Astrocyte of the cerebellum (primary cell): Measurements from ENCODE around the gene HGF.

Experiments used
- DNase-seq: peaks from one replicate; pipeline ENCODE4 v3.0.0-alpha.2; 2011; ENCODE audit warnings: low read depth
- H3K4me3 ChIP-seq: 2 replicates; pipeline ENCODE4 v1.5.1; 2011; ENCODE audit warnings: mild to moderate bottlenecking, low read depth, low read length, moderate library complexity
- in situ Hi-C: cut with HindIII; loops from 2 replicates; pipeline ENCODE4 v1.10.0; 2017; ENCODE audit warnings: low sequenced_read_pairs
- TF ChIP-seq, protein P1 (sequence below): IDR thresholded peaks from 2 replicates; pipeline ENCODE4 v1.5.1; 2012; ENCODE audit warnings: low read length, low read depth, moderate library complexity, mild to moderate bottlenecking; ENCODE audit errors: missing control alignments

Gene HGF

DNA sequence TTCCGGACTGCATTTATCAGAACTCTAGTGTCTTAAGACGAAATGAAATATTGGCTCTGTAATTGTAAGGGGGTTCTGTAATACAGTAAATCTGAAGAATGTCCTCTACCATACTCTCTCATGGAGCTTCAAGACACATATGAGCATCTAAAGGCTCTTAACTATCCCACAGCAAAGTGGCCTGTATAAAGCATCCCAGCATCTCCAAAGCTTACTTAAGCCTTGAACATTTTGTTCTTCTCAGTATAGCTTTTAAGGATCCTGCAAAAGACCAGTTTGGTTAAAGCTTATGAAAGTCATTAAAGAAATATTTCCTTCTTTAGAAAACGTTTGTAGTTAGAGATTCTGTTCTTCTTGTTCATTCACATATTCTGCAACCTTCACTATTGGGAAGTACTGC lies 75.1 kb downstream of the HGF start:
- DNase-seq: no peak
- TF ChIP-seq, protein P1, sequence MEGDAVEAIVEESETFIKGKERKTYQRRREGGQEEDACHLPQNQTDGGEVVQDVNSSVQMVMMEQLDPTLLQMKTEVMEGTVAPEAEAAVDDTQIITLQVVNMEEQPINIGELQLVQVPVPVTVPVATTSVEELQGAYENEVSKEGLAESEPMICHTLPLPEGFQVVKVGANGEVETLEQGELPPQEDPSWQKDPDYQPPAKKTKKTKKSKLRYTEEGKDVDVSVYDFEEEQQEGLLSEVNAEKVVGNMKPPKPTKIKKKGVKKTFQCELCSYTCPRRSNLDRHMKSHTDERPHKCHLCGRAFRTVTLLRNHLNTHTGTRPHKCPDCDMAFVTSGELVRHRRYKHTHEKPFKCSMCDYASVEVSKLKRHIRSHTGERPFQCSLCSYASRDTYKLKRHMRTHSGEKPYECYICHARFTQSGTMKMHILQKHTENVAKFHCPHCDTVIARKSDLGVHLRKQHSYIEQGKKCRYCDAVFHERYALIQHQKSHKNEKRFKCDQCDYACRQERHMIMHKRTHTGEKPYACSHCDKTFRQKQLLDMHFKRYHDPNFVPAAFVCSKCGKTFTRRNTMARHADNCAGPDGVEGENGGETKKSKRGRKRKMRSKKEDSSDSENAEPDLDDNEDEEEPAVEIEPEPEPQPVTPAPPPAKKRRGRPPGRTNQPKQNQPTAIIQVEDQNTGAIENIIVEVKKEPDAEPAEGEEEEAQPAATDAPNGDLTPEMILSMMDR: no peak
- in situ Hi-C loops: no loop called here
- H3K4me3 ChIP-seq: no peak overlapping the region

DNA sequence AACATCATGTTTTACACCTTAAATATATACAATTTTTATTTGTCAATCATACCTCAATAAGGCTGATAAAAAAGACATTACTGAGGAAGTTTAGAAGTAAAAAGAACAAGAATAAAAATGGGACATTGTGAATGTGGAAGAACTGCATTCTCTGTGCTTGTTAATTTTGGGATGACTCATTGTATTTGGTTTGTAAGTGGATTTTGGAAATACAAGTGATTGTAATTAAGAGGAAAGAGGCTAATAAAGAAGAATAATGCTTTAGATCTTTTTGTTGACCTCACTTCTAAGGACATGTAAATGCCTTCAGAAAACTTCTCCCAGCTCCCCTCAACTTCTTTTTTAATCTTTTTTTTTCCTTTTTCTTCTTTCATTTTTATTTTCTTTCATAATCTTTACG lies 76.0 kb downstream of the HGF start:
- no peak for DNase-seq
- TF ChIP-seq, protein P1: no peak
- H3K4me3 ChIP-seq: no peak overlapping the region
- in situ Hi-C loops: no loop called here

DNA sequence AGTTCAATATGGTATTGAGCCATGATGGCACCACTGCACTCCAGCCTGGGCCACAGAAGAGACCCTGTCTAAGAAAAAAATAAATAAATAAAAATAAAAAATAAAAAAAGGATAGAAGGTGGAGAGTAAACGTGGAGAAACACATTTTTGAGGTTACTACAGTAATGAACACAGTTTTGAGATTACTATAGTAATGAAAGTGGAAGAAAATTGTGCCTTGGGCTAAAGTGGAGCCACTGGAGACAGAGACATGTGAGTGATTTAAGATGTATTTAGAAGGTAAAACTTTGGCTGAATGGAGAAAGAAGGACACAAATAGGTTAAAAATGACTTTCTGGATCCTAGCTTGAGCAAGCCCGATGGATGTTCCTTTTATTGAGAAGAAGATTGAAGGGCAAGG lies 76.8 kb downstream of the HGF start:
- in situ Hi-C loops: no loop called here
- no peak overlapping the region for H3K4me3 ChIP-seq
- TF ChIP-seq, protein P1: no peak
- DNase-seq: no peak

DNA sequence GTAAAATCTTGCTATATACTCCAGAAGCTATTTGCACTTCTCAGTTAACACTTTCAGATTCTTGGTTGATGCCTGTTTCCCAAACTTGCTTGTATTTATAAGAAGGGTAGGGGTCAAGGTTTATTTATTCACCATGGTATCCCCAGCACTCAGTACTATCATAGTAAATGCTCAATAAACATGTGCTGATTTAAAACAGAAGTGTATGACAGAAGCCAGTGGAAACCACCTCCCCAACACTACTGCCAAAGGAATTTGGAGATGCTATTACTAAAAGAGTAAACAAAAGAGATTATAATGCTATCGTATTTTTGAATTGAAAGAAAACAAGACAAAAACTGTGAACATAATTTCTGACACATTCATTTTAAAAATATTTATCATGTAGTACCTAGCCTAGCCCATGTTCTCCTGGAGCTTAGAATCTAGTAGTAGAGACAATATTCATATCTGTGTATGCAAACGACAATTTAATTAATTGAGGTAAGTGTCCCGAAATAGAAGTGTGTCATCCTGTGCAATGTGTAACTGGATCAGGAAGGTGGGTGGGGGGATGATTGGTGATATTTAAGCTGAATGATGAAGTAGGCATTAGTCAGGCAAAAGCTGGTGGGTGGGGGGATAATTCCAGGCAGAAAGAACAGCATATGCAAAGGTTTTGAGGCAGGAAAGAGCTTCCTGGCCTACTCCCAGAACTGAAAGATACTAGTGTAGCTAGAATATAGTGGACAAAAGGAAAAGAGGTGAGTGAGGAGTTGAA lies 77.5 kb downstream of the HGF start:
- TF ChIP-seq, protein P1: no peak
- no peak for DNase-seq
- in situ Hi-C loops: no loop called here
- no peak overlapping the region for H3K4me3 ChIP-seq

DNA sequence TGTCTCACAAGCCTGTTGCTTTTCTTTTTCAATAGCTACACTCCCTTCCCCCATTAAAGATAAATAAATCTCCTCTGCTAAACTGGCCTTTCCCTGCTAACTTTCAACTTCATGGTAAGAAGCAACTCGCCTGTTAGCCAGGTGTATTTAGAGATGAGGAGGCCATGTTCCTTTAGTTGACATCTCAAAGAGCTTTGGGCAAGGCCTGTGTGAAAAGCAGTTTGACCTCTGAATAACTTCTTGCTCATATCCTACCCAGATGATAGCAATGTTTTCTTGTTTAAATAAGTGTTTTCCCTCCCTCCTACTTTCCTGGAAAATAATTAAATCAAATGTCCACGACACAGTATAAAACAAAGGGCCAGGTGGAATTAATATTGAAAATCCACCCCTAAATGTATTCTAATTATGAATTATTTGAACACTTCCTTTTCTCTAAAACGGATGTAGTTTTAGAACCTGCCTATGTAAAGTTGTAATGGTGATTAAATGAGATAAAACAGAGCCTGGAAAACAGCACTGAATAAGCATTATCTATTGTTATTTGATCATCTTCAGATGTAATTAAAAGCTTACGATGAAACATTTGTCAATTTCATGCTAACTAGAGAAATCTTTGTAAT lies 78.5 kb downstream of the HGF start:
- TF ChIP-seq, protein P1: no peak
- DNase-seq: no peak
- H3K4me3 ChIP-seq: no peak overlapping the region
- in situ Hi-C loops: no loop called here

DNA sequence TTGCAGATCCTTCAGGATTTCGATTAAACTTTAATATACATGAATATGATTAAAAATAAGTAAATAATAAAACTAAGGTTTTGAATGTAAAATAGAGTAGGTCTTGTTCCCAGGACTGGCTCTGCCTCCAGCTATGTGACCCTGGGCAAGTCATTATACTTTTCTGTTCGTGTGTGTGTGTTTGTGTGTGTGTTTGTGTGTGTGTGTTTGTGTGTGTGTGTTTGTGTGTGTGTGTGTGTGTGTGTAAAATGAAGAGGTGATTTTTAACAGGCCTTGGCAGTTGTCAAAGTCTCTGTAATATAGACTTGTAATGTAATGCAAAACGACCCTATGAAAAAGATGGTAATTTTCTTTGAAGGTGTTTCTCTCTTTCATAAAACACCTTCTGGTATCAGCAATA lies 79.2 kb downstream of the HGF start:
- in situ Hi-C loops: no loop called here
- TF ChIP-seq, protein P1: no peak
- no peak for DNase-seq
- H3K4me3 ChIP-seq: no peak overlapping the region
